HepG2 (cell line): Measurements from ENCODE around the gene AGXT. TPM values are rescaled to one million over a fixed set of nuclear protein-coding genes. Genes with fewer than 3 reads are reported as not detected.

Experiments
- AKAP8 ChIP-seq: sonication (generic); formaldehyde crosslinking; IDR thresholded peaks from 2 replicates; pipeline ENCODE4 v1.5.1; 2020; ENCODE audit warnings: mild to moderate bottlenecking, missing genetic modification reagents
- ARID2 ChIP-seq: sonication (generic); formaldehyde crosslinking; IDR thresholded peaks from 2 replicates; pipeline ENCODE4 v1.8.1; 2022; ENCODE audit warnings: mild to moderate bottlenecking, missing genetic modification reagents, borderline replicate concordance
- CC2D1A ChIP-seq: sonication (generic); formaldehyde crosslinking; IDR thresholded peaks from 2 replicates; pipeline ENCODE4 v1.8.1; 2023; ENCODE audit warnings: mild to moderate bottlenecking, missing genetic modification reagents
- CHCHD3 ChIP-seq: sonication (generic); formaldehyde crosslinking; IDR thresholded peaks from 2 replicates; pipeline ENCODE4 v1.8.0; 2022; ENCODE audit warnings: mild to moderate bottlenecking, missing genetic modification reagents, moderate library complexity
- FOXP4 ChIP-seq: sonication (generic); formaldehyde crosslinking; IDR thresholded peaks from 2 replicates; pipeline ENCODE4 v1.4.0; 2020; ENCODE audit warnings: missing genetic modification reagents
- KLF13 ChIP-seq: sonication (generic); formaldehyde crosslinking; IDR thresholded peaks from 2 replicates; pipeline ENCODE4 v1.4.0; 2020; ENCODE audit warnings: mild to moderate bottlenecking, missing genetic modification reagents
- MED1 ChIP-seq: sonication (generic); formaldehyde crosslinking; IDR thresholded peaks from 2 replicates; pipeline ENCODE4 v1.4.0; 2020; ENCODE audit warnings: missing genetic modification reagents
- MIER3 ChIP-seq: IDR thresholded peaks from 2 replicates; pipeline ENCODE4 v1.6.1; 2016; ENCODE audit warnings: missing compliant biosample characterization, borderline replicate concordance
- PHF5A ChIP-seq: IDR thresholded peaks from one replicate; pipeline ENCODE4 v1.6.1; 2018; ENCODE audit warnings: low read depth, missing genetic modification reagents; ENCODE audit not compliant: unreplicated experiment
- RARG ChIP-seq: sonication (generic); formaldehyde crosslinking; IDR thresholded peaks from 2 replicates; pipeline ENCODE4 v1.4.0; 2020; ENCODE audit warnings: low read depth, mild to moderate bottlenecking, missing genetic modification reagents
- SP140L ChIP-seq: sonication (generic); formaldehyde crosslinking; IDR thresholded peaks from 2 replicates; pipeline ENCODE4 v1.4.0; 2020; ENCODE audit warnings: missing genetic modification reagents, borderline replicate concordance
- TBL1XR1 ChIP-seq: fragments of 150-350 bp; IDR thresholded peaks from 2 replicates; pipeline ENCODE4 v1.6.1; 2014; ENCODE audit warnings: borderline replicate concordance, low read length; ENCODE audit not compliant: partially characterized antibody
- THRA ChIP-seq: sonication (generic); formaldehyde crosslinking; IDR thresholded peaks from 2 replicates; pipeline ENCODE4 v1.4.0; 2020; ENCODE audit warnings: missing genetic modification reagents, borderline replicate concordance
- TP53 ChIP-seq: sonication (generic); formaldehyde crosslinking; conservative IDR thresholded peaks from 2 replicates; pipeline ENCODE4 v1.4.0; 2020; ENCODE audit warnings: missing genetic modification reagents
- ZBTB49 ChIP-seq: sonication (generic); formaldehyde crosslinking; IDR thresholded peaks from 2 replicates; pipeline ENCODE4 v1.4.0; 2020; ENCODE audit warnings: missing genetic modification reagents, borderline replicate concordance
- ZNF280D ChIP-seq: sonication (generic); formaldehyde crosslinking; IDR thresholded peaks from 2 replicates; pipeline ENCODE4 v1.5.1; 2020; ENCODE audit warnings: mild to moderate bottlenecking, missing genetic modification reagents
- ZNF329 ChIP-seq: sonication (generic); formaldehyde crosslinking; IDR thresholded peaks from 2 replicates; pipeline ENCODE4 v1.9.0; 2021; ENCODE audit warnings: low read depth, mild to moderate bottlenecking, missing genetic modification reagents
- ZNF34 ChIP-seq: sonication (generic); formaldehyde crosslinking; IDR thresholded peaks from 2 replicates; pipeline ENCODE4 v1.4.0; 2020; ENCODE audit warnings: mild to moderate bottlenecking, missing genetic modification reagents, borderline replicate concordance
- ZNF431 ChIP-seq: sonication (generic); formaldehyde crosslinking; IDR thresholded peaks from 2 replicates; pipeline ENCODE4 v1.9.0; 2022; ENCODE audit warnings: missing genetic modification reagents, low read depth, mild to moderate bottlenecking, borderline replicate concordance
- ZNF850 ChIP-seq: sonication (generic); formaldehyde crosslinking; conservative IDR thresholded peaks from 2 replicates; pipeline ENCODE4 v1.9.0; 2021; ENCODE audit warnings: mild to moderate bottlenecking, missing genetic modification reagents
- polyA plus RNA-seq, 8 experiments: library from polyadenylated mRNA; depleted of rRNA in 3 of 8; stranded (reverse) in 7 of 8; unstranded in 1 of 8; fragments of >200 nt; fragmentation: Illumina TruSeq in 4 of 8; extraction: Trizol in 4 of 8; gene quantifications; 2 replicates each; pipeline versions ENCODE4 v1.2.1 to v1.2.3, GENCODE V29; 2011 to 2016; ENCODE audit warnings: low read depth in 4 of 8, missing spikeins in 1 of 8, mixed read lengths in 1 of 8; ENCODE audit not compliant: insufficient read depth in 1 of 8
- total RNA-seq, 5 experiments: library from RNA; depleted of rRNA; stranded (reverse); fragments of >200 nt; fragmentation: Illumina TruSeq; extraction: Trizol; gene quantifications; 2 replicates each; pipeline ENCODE4 v1.2.3, GENCODE V29; 2016; ENCODE audit warnings: low read depth in 1 of 5

Gene AGXT
- total and polyA plus RNA-seq, 2 of the 13 experiments (the other 11 are each of a cell fraction or from before 2014, with no cell fraction given), result 41.9 to 96.1 TPM

- TF ChIP-seq ZNF280D (CRISPR knock-in tag) (no peak), AKAP8 (CRISPR knock-in tag) (no peak), ZBTB49 (CRISPR knock-in tag) (no peak), RARG (0 out of 2 replicates have a peak, but pooled peaks have one; percentile 4), MIER3 (CRISPR knock-in tag) (peak; percentile 77; the same call in 1 of the 2 replicates), ZNF329 (CRISPR knock-in tag) (0 out of 2 replicates have a peak, but pooled peaks have one; percentile 40), MED1 (CRISPR knock-in tag) (peak; percentile 33; the same call in 1 of the 2 replicates), ARID2 (CRISPR knock-in tag) (no peak), ZNF850 (CRISPR knock-in tag) (no peak), ZNF431 (CRISPR knock-in tag) (0 out of 2 replicates have a peak, but pooled peaks have one; percentile 21), FOXP4 (CRISPR knock-in tag) (no peak; the same call in 1 of the 2 replicates), SP140L (no peak), CHCHD3 (no peak), TP53 (no peak), KLF13 (CRISPR knock-in tag) (0 out of 2 replicates have a peak, but pooled peaks have one; percentile 9), CC2D1A (CRISPR knock-in tag) (no peak), PHF5A (CRISPR knock-in tag) (peak; percentile 56), ZNF34 (CRISPR knock-in tag) (0 out of 2 replicates have a peak, but pooled peaks have one; percentile 84), TBL1XR1 (no peak), THRA (CRISPR knock-in tag) (peak; percentile 46; the same call in 1 of the 2 replicates)
Measured at GRCh38 chr2:240856151-240856980, 12.3 kb upstream of the AGXT start (continued).
